ENCODE measurements around the gene DNER. TPM values are rescaled to one million over a fixed set of nuclear protein-coding genes. Genes with fewer than 3 reads are reported as not detected.
"Not testable (repeated sequence)": the region's sequence is repeated elsewhere in the genome, so short reads cannot be mapped to it uniquely, and the experiment has no call there.

Gene DNER
- polyA plus RNA-seq, 1 donor: 2.2 TPM

- no peak for DNase-seq (ENCODE audit: low read depth)
Measured at GRCh38 chr2:229571243-229571642, 143.1 kb downstream of the DNER start.

DNA sequence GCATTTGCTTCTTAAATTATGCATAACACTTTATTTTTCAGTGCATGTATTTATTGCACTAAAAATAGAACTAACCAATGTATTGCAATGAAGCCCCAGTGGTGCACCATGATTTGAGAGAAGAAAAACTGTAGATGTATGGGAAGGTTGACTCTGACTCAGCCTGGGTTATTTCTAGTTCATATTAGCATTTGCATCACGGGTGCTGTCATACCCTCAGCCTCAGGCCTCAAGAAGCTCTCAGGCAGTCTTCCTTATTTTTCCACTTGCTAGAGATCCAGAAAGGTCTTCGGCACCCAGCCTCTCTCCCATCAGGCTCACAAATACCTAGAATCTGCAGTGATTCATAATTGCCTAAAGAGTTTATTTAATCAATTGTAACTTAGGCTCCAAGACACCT is 148.0 kb downstream of the DNER start:
- no peak for DNase-seq (ENCODE audit: low read depth)

DNA sequence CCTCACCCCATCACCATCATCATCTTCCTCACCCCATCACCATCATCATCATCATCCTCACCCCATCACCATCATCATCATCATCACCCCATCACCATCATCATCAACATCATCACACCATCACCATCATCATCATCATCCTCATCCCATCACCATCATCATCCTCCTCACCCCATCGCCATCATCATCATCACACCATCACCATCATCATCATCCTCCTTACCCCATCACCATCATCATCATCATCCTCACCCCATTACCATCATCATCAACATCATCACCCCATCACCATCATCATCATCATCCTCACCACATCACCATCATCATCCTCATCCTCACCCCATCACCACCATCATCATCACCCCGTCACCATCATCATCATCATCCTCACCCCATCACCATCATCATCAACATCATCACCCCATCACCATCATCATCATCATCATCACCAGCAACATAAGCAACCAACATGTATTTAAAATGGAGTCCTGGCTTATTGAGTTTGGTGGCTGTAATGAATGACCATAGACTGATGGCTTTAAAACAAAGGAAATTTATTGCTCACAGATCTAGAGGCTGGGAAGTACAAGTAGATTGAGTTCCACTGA is 150.0 kb downstream of the DNER start:
- no peak for DNase-seq (ENCODE audit: low read depth)

DNA sequence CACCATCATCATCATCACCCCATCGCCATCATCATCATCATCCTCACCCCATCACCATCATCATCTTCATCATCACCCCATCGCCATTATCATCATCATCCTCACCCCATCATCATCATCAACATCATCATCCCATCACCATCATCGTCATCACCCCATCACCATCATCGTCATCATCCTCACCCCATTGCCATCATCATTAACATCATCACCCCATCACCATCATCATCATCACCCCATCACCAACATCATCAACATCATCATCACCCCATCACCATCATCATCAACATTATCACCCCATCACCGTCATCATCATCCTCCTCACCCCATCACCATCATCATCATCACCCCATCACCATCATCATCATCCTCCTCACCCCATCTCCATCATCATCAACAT is 151.0 kb downstream of the DNER start:
- no peak for DNase-seq (ENCODE audit: low read depth)

- no peak for DNase-seq (ENCODE audit: low read depth)
Measured at GRCh38 chr2:229562472-229563127, 151.8 kb downstream of the DNER start.

GRCh38 chr2:229559986-229560385 is 154.4 kb downstream of the DNER start:
- DNase-seq (ENCODE audit: low read depth): no peak

GRCh38 chr2:229553091-229553490 is 161.3 kb downstream of the DNER start:
- DNase-seq (ENCODE audit: low read depth): no peak

- no peak for DNase-seq (ENCODE audit: low read depth)
Measured at GRCh38 chr2:229543176-229543873, 171.0 kb downstream of the DNER start.

- no peak for DNase-seq (ENCODE audit: low read depth)
Measured at GRCh38 chr2:229539628-229540027, 174.7 kb downstream of the DNER start.

GRCh38 chr2:229531594-229531993 is 182.8 kb downstream of the DNER start:
- DNase-seq (ENCODE audit: low read depth): no peak

- no peak for DNase-seq (ENCODE audit: low read depth)
Measured at GRCh38 chr2:229530434-229530833, 183.9 kb downstream of the DNER start.

GRCh38 chr2:229528846-229529245 is 185.5 kb downstream of the DNER start:
- DNase-seq (ENCODE audit: low read depth): no peak

GRCh38 chr2:229526951-229527350 is 187.4 kb downstream of the DNER start:
- no peak for DNase-seq (ENCODE audit: low read depth)

DNA sequence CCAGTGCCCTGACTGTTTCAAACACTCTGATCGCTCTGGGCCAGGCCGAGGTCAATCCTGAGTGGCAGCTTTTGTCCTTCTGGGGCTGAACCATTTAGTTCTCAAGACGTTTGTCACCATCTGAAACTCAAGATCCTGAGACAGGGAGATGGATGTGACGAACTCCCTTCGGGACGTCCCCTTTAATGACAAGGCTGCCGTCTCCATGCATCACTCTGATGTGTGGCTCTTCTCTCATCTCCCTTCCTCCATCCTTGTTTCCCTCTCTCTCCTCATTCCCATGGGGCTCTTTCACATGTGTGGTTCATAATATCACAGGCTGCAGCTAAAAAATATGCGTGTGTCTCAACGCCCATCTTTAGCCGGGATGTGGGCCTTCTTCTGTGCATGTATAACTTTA is 189.6 kb downstream of the DNER start:
- no peak for DNase-seq (ENCODE audit: low read depth)

DNA sequence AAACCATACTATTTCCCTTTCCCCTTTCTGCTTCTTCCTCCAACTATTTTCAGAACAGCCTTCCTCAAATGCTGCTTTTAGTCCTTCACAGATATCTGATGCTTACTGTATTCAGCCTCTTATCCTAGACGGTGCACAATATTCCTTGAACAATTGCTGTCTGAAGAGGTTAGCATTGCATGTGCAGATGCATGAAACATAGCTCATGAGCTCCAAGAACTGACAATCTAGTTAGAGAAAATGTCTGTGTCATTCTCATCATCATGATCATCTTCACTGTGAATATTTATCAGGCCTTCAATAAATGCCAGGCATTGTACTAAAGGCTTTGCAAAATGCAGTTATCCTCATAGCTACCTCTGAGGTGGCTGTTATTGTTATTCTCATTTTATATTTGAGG is 190.7 kb downstream of the DNER start:
- DNase-seq (ENCODE audit: low read depth): no peak

GRCh38 chr2:229521576-229521975 is 192.8 kb downstream of the DNER start:
- DNase-seq (ENCODE audit: low read depth): no peak

DNA sequence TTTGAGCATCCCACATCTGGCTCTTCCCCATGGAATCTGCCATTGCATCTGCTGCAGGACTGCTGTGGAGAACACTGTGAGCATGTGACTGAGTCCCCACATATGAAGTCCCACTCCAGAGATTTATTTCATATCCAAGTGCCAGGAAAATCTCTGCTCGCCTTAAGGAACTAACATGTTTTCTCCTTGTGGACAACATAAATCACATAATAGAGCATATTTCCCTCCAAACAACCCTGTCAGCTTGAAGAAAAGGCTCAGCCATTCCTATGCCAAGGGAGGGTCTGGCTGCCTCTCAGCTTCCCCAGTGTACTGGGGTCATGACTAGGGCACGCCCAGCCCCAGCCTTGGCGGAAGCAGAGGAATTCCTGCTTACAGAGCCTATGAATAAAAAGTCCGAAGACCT is 193.7 kb downstream of the DNER start:
- peak; percentile 93 for DNase-seq (ENCODE audit: low read depth)

DNA sequence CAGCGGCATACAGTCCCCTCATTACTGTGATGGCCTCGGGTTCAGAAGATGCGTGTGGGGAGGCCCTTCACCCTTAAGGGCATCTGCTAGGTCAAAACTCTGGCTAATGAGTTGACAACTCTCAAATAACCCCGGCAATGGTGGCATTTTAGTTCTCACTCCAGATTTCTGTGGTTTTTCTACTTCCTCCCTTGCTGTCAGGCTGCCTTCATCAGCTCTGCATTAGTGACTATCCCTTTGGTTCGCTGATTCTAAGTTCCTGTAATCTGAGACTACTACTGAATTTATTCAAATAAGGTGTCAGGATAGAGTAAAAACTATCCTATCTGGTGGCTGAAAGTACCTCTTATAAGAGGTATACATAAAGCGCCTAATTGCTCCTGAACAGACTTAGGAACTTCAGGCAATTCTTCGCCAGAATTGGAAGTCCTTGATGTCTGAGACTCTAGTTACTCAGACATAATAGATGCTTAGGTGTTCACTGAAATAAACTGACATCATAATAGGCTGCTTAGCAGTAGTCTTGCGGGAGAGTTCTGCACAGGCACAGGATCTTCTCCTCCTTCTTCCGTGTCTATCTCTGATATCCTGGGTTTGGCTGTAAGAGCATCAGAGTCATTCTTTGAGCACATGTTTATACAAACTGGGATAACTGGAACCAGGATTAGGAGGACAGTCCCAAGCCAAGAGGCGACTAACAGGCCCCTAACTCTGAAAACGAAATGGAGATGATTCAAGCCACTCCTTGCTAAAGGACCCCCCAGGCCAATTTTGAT is 194.5 kb downstream of the DNER start:
- DNase-seq (ENCODE audit: low read depth): no peak

GRCh38 chr2:229514273-229514895 is 200.0 kb downstream of the DNER start:
- DNase-seq (ENCODE audit: low read depth): no peak

DNA sequence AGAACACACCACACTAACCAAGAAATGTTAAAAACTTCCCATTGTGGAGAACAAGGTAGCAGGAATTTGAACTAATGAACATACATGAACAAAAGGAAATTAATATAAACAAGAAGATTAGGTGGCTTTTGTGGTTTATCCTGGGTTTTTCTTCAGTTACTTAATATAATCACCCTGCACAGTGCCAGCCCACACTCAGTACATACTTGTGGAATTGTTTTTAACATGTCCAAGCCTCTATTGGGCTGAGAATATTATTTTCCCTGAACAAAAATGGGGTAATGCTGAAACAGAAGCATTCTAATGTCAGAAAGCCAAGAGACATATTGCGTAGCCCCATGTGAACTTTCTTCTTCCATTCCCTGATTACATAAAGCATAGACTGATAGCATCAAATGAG is 202.8 kb downstream of the DNER start:
- no peak for DNase-seq (ENCODE audit: low read depth)

GRCh38 chr2:229506699-229507098 is 207.7 kb downstream of the DNER start:
- DNase-seq (ENCODE audit: low read depth): not testable (repeated sequence)
